Raji (cell line): ENCODE measurements around the gene PFKL.

Experiments used
- POLR2A ChIP-seq: IDR thresholded peaks from 2 replicates; pipeline ENCODE4 v1.6.1; 2011; ENCODE audit warnings: low read depth, low read length, control low read depth; ENCODE audit not compliant: insufficient read depth

The PFKL gene

GRCh38 chr21:44299085-44299457, 782 bp upstream of the PFKL start:
- TF ChIP-seq POLR2A = no peak

- TF ChIP-seq POLR2A = peak; percentile 50
These were observed 558 bp downstream of the PFKL start for GRCh38 chr21:44300262-44300959.

GRCh38 chr21:44301141-44301540, 1.3 kb downstream of the PFKL start:
- no peak for TF ChIP-seq POLR2A

GRCh38 chr21:44301961-44302406, 2.1 kb downstream of the PFKL start:
- no peak for TF ChIP-seq POLR2A

- TF ChIP-seq POLR2A = no peak
These were observed 3.7 kb downstream of the PFKL start for GRCh38 chr21:44303490-44303981.

GRCh38 chr21:44304011-44304616, 4.3 kb downstream of the PFKL start:
- no peak for TF ChIP-seq POLR2A

GRCh38 chr21:44304877-44305293, 5.0 kb downstream of the PFKL start:
- no peak for TF ChIP-seq POLR2A

GRCh38 chr21:44305691-44306090, 5.8 kb downstream of the PFKL start:
- no peak for TF ChIP-seq POLR2A

GRCh38 chr21:44306936-44307704, 7.3 kb downstream of the PFKL start:
- TF ChIP-seq POLR2A = no peak

GRCh38 chr21:44310628-44311507, 11.0 kb downstream of the PFKL start:
- no peak for TF ChIP-seq POLR2A

- TF ChIP-seq POLR2A = no peak
These were observed 12.2 kb downstream of the PFKL start for GRCh38 chr21:44312089-44312488.

- no peak for TF ChIP-seq POLR2A
These were observed 12.9 kb downstream of the PFKL start for GRCh38 chr21:44312716-44313115.

GRCh38 chr21:44313451-44313850, 13.6 kb downstream of the PFKL start:
- no peak for TF ChIP-seq POLR2A

- no peak for TF ChIP-seq POLR2A
These were observed 14.3 kb downstream of the PFKL start for GRCh38 chr21:44314128-44314527.

- no peak for TF ChIP-seq POLR2A
These were observed 14.7 kb downstream of the PFKL start for GRCh38 chr21:44314561-44314960.
